HG03354 (cell line): ENCODE data around the gene TBL1XR1.
"Not testable (repeated sequence)": the region's sequence is repeated elsewhere in the genome, so short reads cannot be mapped to it uniquely, and the experiment has no call there.

Experiments used
- ATAC-seq: cut with Tn5 transposase; IDR thresholded peaks from one replicate; pipeline ENCODE4 v1.9.1; 2021; ENCODE audit warnings: mild to moderate bottlenecking; ENCODE audit not compliant: unreplicated experiment, poor library complexity, severe bottlenecking

TBL1XR1 gene

GRCh38 chr3:177146646-177147045 lies 50.6 kb downstream of the TBL1XR1 start:
- no peak for ATAC-seq

- ATAC-seq: no peak
Measured at GRCh38 chr3:177145954-177146353, 51.3 kb downstream of the TBL1XR1 start.

GRCh38 chr3:177145381-177145780 lies 51.9 kb downstream of the TBL1XR1 start:
- peak; percentile 28 for ATAC-seq

GRCh38 chr3:177144922-177145321 lies 52.4 kb downstream of the TBL1XR1 start:
- ATAC-seq: peak; percentile 65

GRCh38 chr3:177141899-177142646 lies 55.2 kb downstream of the TBL1XR1 start:
- no peak for ATAC-seq

- ATAC-seq: no peak
Measured at GRCh38 chr3:177141471-177141870, 55.8 kb downstream of the TBL1XR1 start.

- not testable (repeated sequence) for ATAC-seq
Measured at GRCh38 chr3:177139220-177139619, 58.1 kb downstream of the TBL1XR1 start.

GRCh38 chr3:177137774-177138705 lies 59.2 kb downstream of the TBL1XR1 start:
- no peak for ATAC-seq

- ATAC-seq: no peak
Measured at GRCh38 chr3:177136741-177137140, 60.5 kb downstream of the TBL1XR1 start.

- ATAC-seq: no peak
Measured at GRCh38 chr3:177135841-177136492, 61.3 kb downstream of the TBL1XR1 start.

- ATAC-seq: no peak
Measured at GRCh38 chr3:177134816-177135210, 62.5 kb downstream of the TBL1XR1 start.

- no peak for ATAC-seq
Measured at GRCh38 chr3:177133860-177134815, 63.1 kb downstream of the TBL1XR1 start.

GRCh38 chr3:177131927-177132636 lies 65.2 kb downstream of the TBL1XR1 start:
- ATAC-seq: peak; percentile 64

GRCh38 chr3:177127008-177127407 lies 70.3 kb downstream of the TBL1XR1 start:
- no peak for ATAC-seq

- no peak for ATAC-seq
Measured at GRCh38 chr3:177126015-177126773, 71.1 kb downstream of the TBL1XR1 start.

- no peak for ATAC-seq
Measured at GRCh38 chr3:177124882-177125281, 72.4 kb downstream of the TBL1XR1 start.

- no peak for ATAC-seq
Measured at GRCh38 chr3:177123822-177124221, 73.5 kb downstream of the TBL1XR1 start.
